Stomach (tissue), 9 donors: ENCODE results near the gene ATP8A2. TPM values are rescaled to one million over a fixed set of nuclear protein-coding genes. Genes with fewer than 3 reads are reported as not detected.

Experiments used
- DNase-seq, 2 donors: peaks; one replicate each; pipeline versions ENCODE4 v3.0.0 to v3.0.0-alpha.2; 2013 to 2019
- H3K27ac ChIP-seq, 5 donors: fragments of 200-600 bp in 4 of 5; sonication (generic) in 4 of 5; one replicate each; pipeline ENCODE4 v1.5.1; 2013 to 2019; ENCODE audit warnings: mild to moderate bottlenecking in 1 of 5, moderate library complexity in 1 of 5
- H3K27me3 ChIP-seq, 3 donors: fragments of 200-600 bp; sonication (generic); one replicate each; pipeline ENCODE4 v1.5.1; 2017 to 2019; ENCODE audit warnings: mixed run types in 1 of 3
- H3K36me3 ChIP-seq, 4 donors: fragments of 200-600 bp; sonication (generic); 1 replicate in 3 of 4; 2 replicates in 1 of 4; pipeline ENCODE4 v1.5.1; 2016 to 2019
- H3K4me1 ChIP-seq, 4 donors: fragments of 200-600 bp; sonication (generic); one replicate each; pipeline ENCODE4 v1.5.1; 2016 to 2019
- H3K4me3 ChIP-seq, 4 donors: fragments of 200-600 bp; sonication (generic) in 3 of 4; one replicate each; pipeline ENCODE4 v1.5.1; 2016 to 2019; ENCODE audit warnings: mild to moderate bottlenecking in 1 of 4
- H3K9me3 ChIP-seq, 4 donors: fragments of 200-600 bp; sonication (generic); one replicate each; pipeline ENCODE4 v1.5.1; 2016 to 2019
- EP300 ChIP-seq: sonication (generic); formaldehyde crosslinking; IDR thresholded peaks from one replicate; pipeline ENCODE4 v1.6.1; 2017; ENCODE audit warnings: antibody characterized with exemption
- POLR2A ChIP-seq, 4 donors: fragments of 450-650 bp; IDR thresholded peaks; one replicate each; pipeline ENCODE4 v1.6.1; 2016; ENCODE audit warnings: antibody characterized with exemption in 4 of 4, control low read depth in 2 of 4, mild to moderate bottlenecking in 1 of 4, moderate library complexity in 1 of 4
- POLR2AphosphoS5 ChIP-seq, 3 donors: sonication (generic); formaldehyde crosslinking; IDR thresholded peaks; one replicate each; pipeline ENCODE4 v1.6.1; 2016; ENCODE audit warnings: antibody characterized with exemption in 3 of 3
- WGBS, 5 donors: extraction: QIAGEN DNeasy Blood & Tissue Kit in 3 of 5; methylation state at CpG; one replicate each; pipeline versions ENCODE4 v1.1.5 to v1.1.7; 2013 to 2018; 5-methylcytosine and 5-hydroxymethylcytosine counted together
- intact Hi-C: fragments of 100-400 bp; cut with DNase I; formaldehyde crosslinking; loops from one replicate; pipeline ENCODE4 v1.15.1; 2023; ENCODE audit warnings: low total_unique reads
- polyA plus RNA-seq, 3 donors: library from polyadenylated mRNA; stranded (reverse); fragments of 200-250 nt; gene quantifications; one replicate each; pipeline ENCODE4 v1.2.3, GENCODE V29; 2013
- total RNA-seq, 5 donors: library from RNA; depleted of rRNA; stranded (reverse); fragments of >200 nt; gene quantifications; one replicate each; pipeline versions ENCODE4 v1.1.0 to v1.2.3, GENCODE V29; 2014 to 2016
- TF ChIP-seq, protein P1 (sequence below), 7 experiments: fragments of 450-650 bp in 4 of 7; fragments of 200-600 bp in 3 of 7; sonication (generic) in 3 of 7; IDR thresholded peaks; one replicate each; pipeline ENCODE4 v1.5.1; 2016 to 2019; ENCODE audit warnings: antibody characterized with exemption in 7 of 7, control low read depth in 2 of 7, mild to moderate bottlenecking in 1 of 7
- donor health status: healthy with polysubstance abuse.
- donor health status: Bipolar disorder and iron deficiency.
- donor health status: healthy.

ATP8A2 gene
- total and polyA plus RNA-seq, 8 donors, result 0.12 to 3.5 (median 0.20) TPM; not detected in 3

- H3K36me3 ChIP-seq, result no peaks in the 10 kb centered on the region
- no peak for DNase-seq
- H3K27me3 ChIP-seq, result peaks cover 0 to 16% (median 0%) of the 10 kb centered on the region in 3 donors
- H3K4me1 ChIP-seq, result no peaks in the 10 kb centered on the region
- intact Hi-C loops, result no loop called here
- H3K27ac ChIP-seq, result no peak overlapping the region
- H3K9me3 ChIP-seq, result no peaks in the 10 kb centered on the region
- TF ChIP-seq POLR2AphosphoS5 (IDR thresholded peaks at IDR 0.05) (no peak), POLR2A (IDR thresholded peaks at IDR 0.05) (no peak), EP300 (no peak)
- TF ChIP-seq, protein P1, sequence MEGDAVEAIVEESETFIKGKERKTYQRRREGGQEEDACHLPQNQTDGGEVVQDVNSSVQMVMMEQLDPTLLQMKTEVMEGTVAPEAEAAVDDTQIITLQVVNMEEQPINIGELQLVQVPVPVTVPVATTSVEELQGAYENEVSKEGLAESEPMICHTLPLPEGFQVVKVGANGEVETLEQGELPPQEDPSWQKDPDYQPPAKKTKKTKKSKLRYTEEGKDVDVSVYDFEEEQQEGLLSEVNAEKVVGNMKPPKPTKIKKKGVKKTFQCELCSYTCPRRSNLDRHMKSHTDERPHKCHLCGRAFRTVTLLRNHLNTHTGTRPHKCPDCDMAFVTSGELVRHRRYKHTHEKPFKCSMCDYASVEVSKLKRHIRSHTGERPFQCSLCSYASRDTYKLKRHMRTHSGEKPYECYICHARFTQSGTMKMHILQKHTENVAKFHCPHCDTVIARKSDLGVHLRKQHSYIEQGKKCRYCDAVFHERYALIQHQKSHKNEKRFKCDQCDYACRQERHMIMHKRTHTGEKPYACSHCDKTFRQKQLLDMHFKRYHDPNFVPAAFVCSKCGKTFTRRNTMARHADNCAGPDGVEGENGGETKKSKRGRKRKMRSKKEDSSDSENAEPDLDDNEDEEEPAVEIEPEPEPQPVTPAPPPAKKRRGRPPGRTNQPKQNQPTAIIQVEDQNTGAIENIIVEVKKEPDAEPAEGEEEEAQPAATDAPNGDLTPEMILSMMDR (IDR thresholded peaks at IDR 0.05), result no peak
- 84 to 92% (median 88%) methylated on average over 1 of the region's 1 CpG for WGBS, 5 donors
- no peak overlapping the region for H3K4me3 ChIP-seq
Measured at GRCh38 chr13:26042785-26043184, 671.0 kb downstream of the ATP8A2 start.

- H3K36me3 ChIP-seq, result no peaks in the 10 kb centered on the region
- intact Hi-C loops, result no loop called here
- H3K27me3 ChIP-seq, result peaks cover 4 to 40% (median 19%) of the 10 kb centered on the region in 3 donors
- TF ChIP-seq, protein P1 (IDR thresholded peaks at IDR 0.05), result no peak
- no peak for TF ChIP-seq POLR2A (IDR thresholded peaks at IDR 0.05)
- WGBS, 5 donors, result 75 to 85% (median 81%) methylated on average over 2 of the region's 2 CpGs
- no peak overlapping the region for H3K27ac ChIP-seq
- no peak for DNase-seq
- no peak overlapping the region for H3K4me3 ChIP-seq
- H3K9me3 ChIP-seq, result no peaks in the 10 kb centered on the region
- peaks cover 4 to 16% (median 10%) of the 10 kb centered on the region in 4 donors for H3K4me1 ChIP-seq
Measured at GRCh38 chr13:26045142-26045541, 673.4 kb downstream of the ATP8A2 start.

DNA sequence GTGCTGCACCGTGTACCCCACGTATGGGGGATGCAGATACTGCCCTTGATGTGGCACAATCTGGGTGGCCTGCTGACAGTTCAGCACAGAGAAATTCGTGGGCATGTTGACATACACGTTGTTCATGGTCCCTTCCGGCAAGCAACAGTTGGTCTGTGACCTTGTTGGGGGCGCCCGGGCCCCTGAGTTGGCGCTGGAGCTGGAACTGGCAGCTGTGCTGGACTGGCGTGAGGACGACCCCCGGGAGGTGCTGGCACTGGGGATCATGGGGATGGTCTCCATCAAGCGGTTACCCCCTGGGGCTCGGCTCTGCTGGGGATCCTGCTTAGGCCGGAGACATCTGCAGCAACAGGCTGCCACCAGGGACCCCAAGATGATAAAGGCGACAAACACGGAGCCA is 674.9 kb downstream of the ATP8A2 start:
- intact Hi-C loops, result no loop called here
- Histone ChIP-seq H3K4me3 (no peak overlapping the region), H3K9me3 (no peaks in the 10 kb centered on the region), H3K27me3 (peaks cover 12 to 55% (median 34%) of the 10 kb centered on the region in 3 donors), H3K36me3 (no peaks in the 10 kb centered on the region), H3K27ac (no peak overlapping the region), H3K4me1 (peaks cover 19 to 31% (median 25%) of the 10 kb centered on the region in 4 donors)
- DNase-seq, result no peak
- TF ChIP-seq POLR2A (IDR thresholded peaks at IDR 0.05) (no peak), EP300 (no peak), POLR2AphosphoS5 (IDR thresholded peaks at IDR 0.05) (no peak)
- TF ChIP-seq, protein P1 (IDR thresholded peaks at IDR 0.05), result no peak
- 89 to 96% (median 92%) methylated on average over 11 to 16 of the region's 16 CpGs for WGBS, 5 donors

DNA sequence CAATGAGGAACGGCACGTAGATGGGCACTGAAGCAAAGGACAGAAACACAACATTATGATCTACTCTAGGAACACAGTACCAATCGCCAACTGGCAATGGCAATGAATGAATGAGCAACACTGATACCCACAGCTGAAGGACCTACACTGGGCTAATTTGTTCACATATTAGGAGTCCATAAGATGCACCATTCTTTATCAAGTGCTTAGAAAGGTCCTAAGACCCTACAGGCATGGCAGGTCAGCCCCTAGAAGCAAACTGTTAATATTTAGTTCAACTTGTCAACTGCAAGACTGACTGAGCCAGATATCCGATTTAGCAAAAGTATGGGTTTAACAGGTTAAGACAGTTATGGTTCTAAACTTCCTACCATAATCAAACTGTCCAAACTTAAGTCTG is 675.3 kb downstream of the ATP8A2 start:
- TF ChIP-seq POLR2A (IDR thresholded peaks at IDR 0.05) (no peak), EP300 (no peak), POLR2AphosphoS5 (IDR thresholded peaks at IDR 0.05) (no peak)
- TF ChIP-seq, protein P1 (IDR thresholded peaks at IDR 0.05), result no peak

More for the DNA sequence above, 675.3 kb downstream of the ATP8A2 start:
- no peaks in the 10 kb centered on the region for H3K9me3 ChIP-seq
- intact Hi-C loops, result no loop called here
- peaks cover 23 to 35% (median 27%) of the 10 kb centered on the region in 4 donors for H3K4me1 ChIP-seq
- no peak for DNase-seq
- no peaks in the 10 kb centered on the region for H3K36me3 ChIP-seq
- no peak overlapping the region for H3K27ac ChIP-seq
- no peak overlapping the region for H3K4me3 ChIP-seq
- 89 to 97% (median 93%) methylated on average over 4 of the region's 4 CpGs for WGBS, 5 donors
- H3K27me3 ChIP-seq, result peaks cover 12 to 59% (median 38%) of the 10 kb centered on the region in 3 donors
